Measurements from ENCODE around the gene PLEKHA3.

DNA sequence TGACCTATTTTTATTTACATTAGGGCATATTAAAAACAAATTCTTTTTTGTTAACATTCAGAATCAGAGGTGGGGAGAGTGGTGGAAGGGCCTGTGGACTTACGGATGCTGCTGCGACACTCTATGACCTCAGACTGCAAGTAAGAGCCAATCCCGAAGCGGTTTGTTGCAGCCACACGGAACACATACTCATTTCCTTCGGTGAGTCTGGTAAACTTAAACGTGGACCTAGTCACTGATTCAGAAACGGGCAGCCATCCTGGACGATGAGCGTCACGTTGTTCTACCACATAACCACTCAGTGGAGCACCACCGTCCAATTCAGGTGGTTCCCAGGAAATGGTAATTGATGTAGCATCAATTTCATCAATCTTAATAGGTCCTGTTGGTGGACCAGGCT, 61.9 kb downstream of the PLEKHA3 start:
- TF ChIP-seq POLR2AphosphoS5 (IDR thresholded peaks at IDR 0.05) (no peak), POLR2A (IDR thresholded peaks at IDR 0.05) (no peak)
- TF ChIP-seq, protein P1, sequence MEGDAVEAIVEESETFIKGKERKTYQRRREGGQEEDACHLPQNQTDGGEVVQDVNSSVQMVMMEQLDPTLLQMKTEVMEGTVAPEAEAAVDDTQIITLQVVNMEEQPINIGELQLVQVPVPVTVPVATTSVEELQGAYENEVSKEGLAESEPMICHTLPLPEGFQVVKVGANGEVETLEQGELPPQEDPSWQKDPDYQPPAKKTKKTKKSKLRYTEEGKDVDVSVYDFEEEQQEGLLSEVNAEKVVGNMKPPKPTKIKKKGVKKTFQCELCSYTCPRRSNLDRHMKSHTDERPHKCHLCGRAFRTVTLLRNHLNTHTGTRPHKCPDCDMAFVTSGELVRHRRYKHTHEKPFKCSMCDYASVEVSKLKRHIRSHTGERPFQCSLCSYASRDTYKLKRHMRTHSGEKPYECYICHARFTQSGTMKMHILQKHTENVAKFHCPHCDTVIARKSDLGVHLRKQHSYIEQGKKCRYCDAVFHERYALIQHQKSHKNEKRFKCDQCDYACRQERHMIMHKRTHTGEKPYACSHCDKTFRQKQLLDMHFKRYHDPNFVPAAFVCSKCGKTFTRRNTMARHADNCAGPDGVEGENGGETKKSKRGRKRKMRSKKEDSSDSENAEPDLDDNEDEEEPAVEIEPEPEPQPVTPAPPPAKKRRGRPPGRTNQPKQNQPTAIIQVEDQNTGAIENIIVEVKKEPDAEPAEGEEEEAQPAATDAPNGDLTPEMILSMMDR (IDR thresholded peaks at IDR 0.05): no peak
